GM21723 (cell line): Measurements from ENCODE around the gene AGPAT2.

Experiments used
- ATAC-seq: cut with Tn5 transposase; IDR thresholded peaks from one replicate; pipeline ENCODE4 v1.9.1; 2021; ENCODE audit warnings: mild to moderate bottlenecking, moderate library complexity; ENCODE audit not compliant: unreplicated experiment

Gene AGPAT2

GRCh38 chr9:136690104-136690805, 3.0 kb upstream of the AGPAT2 start:
- ATAC-seq, result no peak

GRCh38 chr9:136689108-136689460, 1.8 kb upstream of the AGPAT2 start:
- ATAC-seq, result no peak

GRCh38 chr9:136688274-136689107, 1.2 kb upstream of the AGPAT2 start:
- ATAC-seq, result no peak

- ATAC-seq, result peak; percentile 6
Observed at GRCh38 chr9:136687721-136688223, 515 bp upstream of the AGPAT2 start.

- peak; percentile 3 for ATAC-seq
Observed at GRCh38 chr9:136686534-136686793, 793 bp downstream of the AGPAT2 start.

- ATAC-seq, result no peak
Observed at GRCh38 chr9:136685790-136686533, 1.3 kb downstream of the AGPAT2 start.

- no peak for ATAC-seq
Observed at GRCh38 chr9:136685216-136685615, 2.0 kb downstream of the AGPAT2 start.

- ATAC-seq, result no peak
Observed at GRCh38 chr9:136684799-136685198, 2.5 kb downstream of the AGPAT2 start.

GRCh38 chr9:136684339-136684738, 2.9 kb downstream of the AGPAT2 start:
- ATAC-seq, result no peak

- ATAC-seq, result no peak
Observed at GRCh38 chr9:136683755-136684154, 3.5 kb downstream of the AGPAT2 start.

GRCh38 chr9:136683173-136683745, 4.0 kb downstream of the AGPAT2 start:
- no peak for ATAC-seq

- no peak for ATAC-seq
Observed at GRCh38 chr9:136682710-136683109, 4.5 kb downstream of the AGPAT2 start.

- ATAC-seq, result no peak
Observed at GRCh38 chr9:136681945-136682699, 5.1 kb downstream of the AGPAT2 start.

- no peak for ATAC-seq
Observed at GRCh38 chr9:136681029-136681428, 6.2 kb downstream of the AGPAT2 start.

GRCh38 chr9:136679431-136679941, 7.8 kb downstream of the AGPAT2 start:
- no peak for ATAC-seq

- no peak for ATAC-seq
Observed at GRCh38 chr9:136678624-136679023, 8.6 kb downstream of the AGPAT2 start.

GRCh38 chr9:136678034-136678433, 9.2 kb downstream of the AGPAT2 start:
- ATAC-seq, result no peak

GRCh38 chr9:136676920-136677686, 10.2 kb downstream of the AGPAT2 start:
- ATAC-seq, result no peak

- no peak for ATAC-seq
Observed at GRCh38 chr9:136676297-136676794, 10.9 kb downstream of the AGPAT2 start.
